Measurements from ENCODE around the gene ENOX1.

GRCh38 chr13:43196750-43197370, 589.9 kb downstream of the ENOX1 start:
- TF ChIP-seq EZH2phosphoT487 (IDR thresholded peaks at IDR 0.05; ENCODE audit: borderline replicate concordance, low read length): no peak
- no peak for TF ChIP-seq EZH2 (IDR thresholded peaks at IDR 0.05; ENCODE audit: low read length, unreplicated experiment)
